Measurements from ENCODE around the gene PDE4D.
A peak's percentile ranks its signal among the peaks of the same experiment; 100 is the strongest.
"Not testable (repeated sequence)": the region's sequence is repeated elsewhere in the genome, so short reads cannot be mapped to it uniquely, and the experiment has no call there.

The PDE4D gene

DNA sequence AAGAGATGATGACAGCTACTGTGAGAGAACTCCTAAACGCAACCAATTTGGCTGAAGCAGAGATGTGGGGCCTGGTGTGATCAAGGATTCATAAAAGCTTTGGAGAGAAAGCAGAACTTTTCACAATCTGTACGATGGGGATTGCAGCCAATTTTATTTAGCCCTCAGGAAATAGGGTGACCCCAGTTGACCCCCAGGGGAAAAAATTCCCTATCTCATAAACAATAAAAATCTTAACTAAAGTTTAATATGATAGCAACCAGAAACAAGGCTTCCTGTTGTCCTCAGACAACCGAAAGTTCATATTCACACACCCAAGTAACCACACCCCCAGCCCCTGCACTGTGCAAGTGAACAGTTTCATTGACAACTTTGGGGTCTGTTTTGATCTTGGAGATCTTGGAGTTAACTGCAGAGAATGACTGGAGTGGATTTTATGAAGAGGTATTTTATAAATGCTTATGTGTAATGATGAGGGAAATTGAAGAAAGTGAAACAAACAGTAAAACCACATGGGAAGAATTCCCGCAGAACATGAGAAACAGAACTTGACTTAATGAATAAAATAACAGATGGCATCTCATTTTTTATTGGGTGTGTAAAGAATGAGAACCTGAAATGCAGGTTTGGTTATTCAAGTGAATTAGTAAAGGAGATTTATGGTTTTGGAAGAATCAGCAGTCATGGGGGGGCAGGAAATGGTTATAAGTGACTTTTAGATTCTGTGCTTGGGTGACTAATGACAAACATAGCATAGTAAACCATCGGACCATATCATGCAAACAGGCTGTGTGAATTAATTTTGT is 94.5 kb downstream of the PDE4D start:
- peak; percentile 82 for DNase-seq

DNA sequence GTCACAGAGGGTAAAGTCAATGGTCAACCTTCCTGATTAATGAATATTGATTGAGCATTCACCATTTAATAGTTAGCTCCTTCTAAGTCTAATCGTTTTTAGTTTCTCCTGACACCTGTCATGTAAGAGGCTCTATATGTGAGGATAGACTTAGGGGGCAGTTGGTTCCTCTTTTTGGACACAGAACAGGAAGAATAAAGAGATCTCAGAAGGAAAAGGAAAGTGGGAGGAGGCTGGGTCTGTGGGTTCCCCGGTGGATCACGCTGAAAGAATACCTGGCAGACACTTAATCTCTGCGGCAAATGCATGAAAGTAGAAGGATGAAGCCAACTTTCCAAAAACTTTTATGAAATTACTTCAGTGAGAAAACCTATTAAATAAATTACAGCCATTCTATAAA is 98.4 kb downstream of the PDE4D start:
- no peak for DNase-seq

DNA sequence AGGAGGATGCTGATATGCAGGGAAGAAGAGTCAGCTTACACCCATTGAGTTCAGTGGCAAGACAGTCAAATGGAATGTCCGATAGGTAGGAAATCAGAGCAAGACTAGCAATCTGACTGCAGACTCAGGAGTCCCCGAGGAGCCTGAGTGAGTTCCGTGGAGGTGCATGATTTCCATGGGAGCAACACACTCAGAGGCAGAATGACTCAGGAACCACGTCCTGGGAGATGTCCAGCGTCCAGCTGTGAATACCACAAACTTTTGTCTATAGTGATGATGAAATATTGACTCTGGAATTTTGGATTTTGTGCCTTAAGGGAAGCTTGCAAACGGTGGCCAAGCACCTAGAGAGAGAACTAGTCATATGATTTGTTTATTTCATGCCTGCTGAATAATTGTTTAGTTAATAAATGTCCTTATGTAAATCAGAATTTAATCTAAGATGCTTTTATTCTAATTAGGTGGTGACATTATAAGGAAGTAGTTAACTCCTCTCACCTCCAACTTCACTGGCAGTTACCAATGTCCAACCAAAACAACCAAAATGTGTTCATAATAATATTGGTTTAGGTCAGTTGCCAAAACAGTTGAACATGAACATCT is 100.4 kb downstream of the PDE4D start:
- no peak for DNase-seq

DNA sequence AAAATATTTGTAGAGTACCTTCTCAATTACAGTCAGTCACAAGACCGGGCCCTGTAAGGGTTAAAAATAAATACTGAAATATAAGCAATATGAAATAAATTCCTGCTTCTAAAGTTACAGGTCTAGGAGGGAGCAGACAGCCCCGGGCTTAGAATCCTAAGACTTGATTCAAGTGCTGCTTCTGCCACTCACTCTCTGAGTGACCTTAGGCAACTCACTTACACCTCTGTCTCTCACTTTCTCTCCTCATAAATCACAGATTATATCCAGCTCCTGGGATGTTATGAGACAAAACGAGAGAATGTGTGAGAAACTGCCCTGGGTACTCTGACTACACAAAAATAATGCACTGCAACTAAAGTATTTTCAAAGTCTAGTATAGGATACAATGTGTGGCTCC is 101.9 kb downstream of the PDE4D start:
- DNase-seq: no peak

DNA sequence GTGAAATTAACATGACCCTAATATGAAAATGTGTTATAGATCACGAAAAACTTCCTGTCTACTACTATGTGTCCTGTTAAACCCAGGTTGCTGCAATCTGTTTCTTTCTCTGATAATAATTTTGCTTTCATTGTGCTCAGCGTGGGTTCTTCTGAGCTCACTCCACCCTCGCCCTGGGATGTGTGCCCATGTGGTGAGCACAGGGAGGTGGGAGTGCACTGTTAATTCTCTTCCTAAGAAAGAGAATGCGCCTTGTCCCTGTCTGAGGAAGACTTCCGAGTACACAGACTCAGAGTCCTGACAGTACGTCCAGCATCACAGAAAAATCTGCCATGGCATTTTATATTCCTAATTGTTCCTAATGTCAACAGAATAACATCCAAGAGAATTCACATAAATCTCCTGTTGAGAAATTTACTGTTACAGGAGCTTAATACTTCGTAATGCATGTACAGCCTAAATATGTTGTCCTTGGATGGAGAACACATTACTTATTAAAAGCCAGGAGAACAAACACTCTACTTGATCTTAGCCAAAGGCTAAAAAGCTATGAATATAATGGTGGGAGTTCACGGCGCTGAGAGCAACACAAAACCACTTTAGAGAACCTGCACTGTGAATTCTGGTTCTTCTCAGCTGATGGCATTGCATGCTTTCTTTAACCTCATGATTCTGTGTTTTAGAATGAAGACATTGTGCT is 102.6 kb downstream of the PDE4D start:
- DNase-seq: no peak

DNA sequence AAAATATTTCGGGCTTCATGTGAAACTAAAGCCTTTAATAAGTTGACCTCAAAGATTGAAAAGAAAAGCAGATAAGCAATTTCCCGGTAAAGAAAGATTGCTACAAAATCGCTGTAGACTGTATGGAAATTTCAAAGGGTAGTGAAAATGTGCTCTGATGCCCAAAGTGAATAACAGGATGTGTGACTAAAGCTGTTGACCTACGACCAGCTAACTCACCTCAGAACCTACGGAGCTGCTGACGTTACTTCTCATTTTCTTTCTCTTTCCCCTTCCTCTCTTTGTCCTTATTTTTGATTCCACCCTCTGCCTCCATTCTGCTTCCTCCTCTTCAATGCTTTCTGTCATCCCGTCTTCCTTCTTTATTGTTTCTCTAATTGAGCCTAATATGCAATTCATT is 103.2 kb downstream of the PDE4D start:
- no peak for DNase-seq

GRCh38 chr5:59789894-59790293 is 103.6 kb downstream of the PDE4D start:
- DNase-seq: no peak

DNA sequence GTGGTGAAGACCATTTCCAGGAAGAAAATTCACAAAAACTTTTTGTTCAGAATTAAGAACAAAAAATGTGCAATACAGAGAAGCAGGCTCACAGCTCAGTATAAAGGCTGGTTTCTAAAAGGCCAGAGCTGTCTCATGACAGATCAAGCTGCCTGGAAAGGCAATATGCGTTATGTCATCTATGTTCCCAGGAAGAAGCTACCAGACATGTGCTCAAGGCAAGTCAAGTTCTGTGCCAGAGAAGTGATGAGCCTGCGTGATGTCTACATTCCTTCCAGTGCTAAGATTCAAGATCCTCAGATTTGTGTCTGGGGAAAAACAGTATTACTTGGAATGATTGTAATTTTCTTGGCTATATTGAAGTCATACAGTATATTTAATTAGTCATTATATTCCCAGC is 104.3 kb downstream of the PDE4D start:
- DNase-seq: no peak

DNA sequence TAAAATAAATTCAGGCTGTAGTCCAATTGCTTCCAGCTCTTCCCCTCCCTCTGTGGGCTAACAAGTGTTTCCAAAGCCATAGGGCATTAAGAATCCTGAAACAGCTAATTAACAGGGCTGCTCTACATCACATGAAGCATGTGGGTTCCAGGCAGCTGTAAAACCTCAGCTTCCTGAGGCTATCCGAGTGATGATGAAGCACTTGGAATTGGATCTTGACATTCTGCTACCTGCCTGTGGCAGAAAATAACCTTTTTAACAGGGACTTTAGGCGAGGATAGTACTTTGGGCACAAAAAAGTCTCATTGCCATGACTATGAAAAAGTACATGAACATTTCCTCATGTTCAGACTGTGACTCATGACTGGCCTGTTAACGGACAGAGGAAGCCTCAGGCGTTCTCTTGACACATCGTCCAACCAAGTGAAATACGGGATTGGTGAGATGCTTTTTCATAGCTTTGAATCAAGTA is 107.2 kb downstream of the PDE4D start:
- DNase-seq: peak; percentile 40

GRCh38 chr5:59785676-59786333 is 107.7 kb downstream of the PDE4D start:
- DNase-seq: no peak

DNA sequence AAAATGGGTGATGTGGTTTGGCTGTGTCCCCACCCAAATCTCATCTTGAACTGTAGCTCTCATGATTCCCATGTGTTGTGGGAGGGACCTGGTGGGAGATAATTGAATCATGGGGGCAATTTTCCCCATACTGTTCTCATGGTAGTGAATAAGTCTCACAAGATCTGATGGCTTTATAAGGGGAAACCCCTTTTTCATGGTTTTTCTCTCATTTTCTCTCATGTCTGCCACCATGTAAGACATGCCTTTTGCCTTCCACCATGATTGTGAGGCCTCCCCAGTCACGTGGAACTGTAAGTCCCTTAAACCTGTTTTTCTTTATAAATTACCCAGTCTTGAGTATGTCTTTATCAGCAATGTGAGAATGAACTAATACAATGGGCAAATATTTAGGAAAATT is 108.8 kb downstream of the PDE4D start:
- DNase-seq: not testable (repeated sequence)

GRCh38 chr5:59783264-59783663 is 110.3 kb downstream of the PDE4D start:
- DNase-seq: no peak

DNA sequence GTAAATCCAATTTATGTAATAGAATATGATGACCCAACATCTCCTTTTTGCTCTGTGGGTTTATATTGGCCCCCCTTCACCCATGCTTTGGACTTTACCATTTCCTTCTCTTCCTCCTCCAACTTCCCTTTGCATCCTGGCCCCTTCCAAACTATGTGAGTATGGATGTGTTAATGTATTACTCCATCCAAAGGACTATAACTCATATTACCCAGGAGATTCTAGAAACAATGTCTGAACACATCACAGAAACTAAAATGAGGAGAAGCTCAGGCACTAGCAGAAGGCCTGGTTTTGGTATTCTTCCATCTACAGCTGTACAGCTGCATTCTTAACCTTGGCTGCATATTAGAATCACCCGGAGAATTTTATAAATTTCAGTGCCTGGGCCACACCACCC is 110.7 kb downstream of the PDE4D start:
- no peak for DNase-seq

GRCh38 chr5:59779453-59779852 is 114.1 kb downstream of the PDE4D start:
- DNase-seq: no peak

DNA sequence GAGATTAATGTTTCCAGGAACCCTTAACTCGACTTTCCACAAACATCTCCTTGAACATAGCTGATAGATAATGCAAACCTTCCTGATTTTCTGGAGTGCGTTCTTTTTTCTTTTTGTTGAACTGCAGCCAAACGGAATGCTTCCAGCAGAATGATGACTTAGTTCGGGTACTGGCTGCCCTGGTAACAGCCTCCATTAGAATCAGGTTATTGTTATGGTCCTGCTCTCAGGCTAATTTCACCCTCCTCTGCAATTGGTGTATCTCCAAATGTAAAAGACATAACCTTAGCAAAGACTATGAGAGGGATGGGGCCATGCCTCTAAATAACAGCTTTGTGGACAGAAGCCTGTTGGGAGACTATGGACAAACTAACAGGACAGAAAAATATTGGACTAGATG is 116.5 kb downstream of the PDE4D start:
- no peak for DNase-seq

DNA sequence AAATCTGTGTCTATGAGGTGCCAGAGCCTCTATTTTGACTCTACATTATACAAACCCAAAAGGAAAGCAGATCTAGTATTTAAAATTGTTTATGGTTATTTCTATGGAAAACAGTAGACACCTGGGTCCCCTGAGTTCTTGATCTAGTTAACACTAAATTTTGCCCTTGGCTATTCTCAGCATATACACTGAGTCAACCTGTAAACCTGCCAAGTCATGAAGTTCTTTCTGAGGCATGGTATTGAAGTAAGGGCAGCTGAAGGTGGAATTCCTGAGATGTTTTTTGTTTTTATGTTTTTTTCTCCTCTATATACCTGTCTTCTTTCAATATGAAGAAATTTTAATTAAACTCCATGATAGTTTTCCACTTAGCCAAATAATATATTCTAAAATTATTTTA is 120.2 kb downstream of the PDE4D start:
- no peak for DNase-seq

- DNase-seq: no peak
Measured at GRCh38 chr5:59772757-59773156, 120.8 kb downstream of the PDE4D start.

DNA sequence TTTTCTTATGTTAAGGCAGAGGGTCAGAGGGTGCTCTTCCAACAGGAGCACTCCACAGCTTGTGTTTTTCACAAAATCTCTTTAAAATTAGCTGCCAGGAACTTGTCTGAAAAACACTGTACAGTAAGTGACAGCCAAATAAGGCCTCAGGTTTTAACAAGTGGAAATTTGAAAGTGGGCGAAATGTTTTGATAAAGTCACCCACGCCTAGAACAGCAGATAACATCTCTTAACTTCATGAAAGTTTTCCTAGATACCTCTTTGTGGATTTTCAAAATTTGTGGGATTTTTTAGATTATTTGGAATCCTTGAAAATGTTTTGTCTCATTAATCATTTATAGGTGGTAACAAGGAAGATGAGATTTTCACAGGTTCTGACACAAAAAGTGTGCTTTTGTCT is 121.3 kb downstream of the PDE4D start:
- no peak for DNase-seq

- DNase-seq: no peak
Measured at GRCh38 chr5:59770953-59771352, 122.6 kb downstream of the PDE4D start.

DNA sequence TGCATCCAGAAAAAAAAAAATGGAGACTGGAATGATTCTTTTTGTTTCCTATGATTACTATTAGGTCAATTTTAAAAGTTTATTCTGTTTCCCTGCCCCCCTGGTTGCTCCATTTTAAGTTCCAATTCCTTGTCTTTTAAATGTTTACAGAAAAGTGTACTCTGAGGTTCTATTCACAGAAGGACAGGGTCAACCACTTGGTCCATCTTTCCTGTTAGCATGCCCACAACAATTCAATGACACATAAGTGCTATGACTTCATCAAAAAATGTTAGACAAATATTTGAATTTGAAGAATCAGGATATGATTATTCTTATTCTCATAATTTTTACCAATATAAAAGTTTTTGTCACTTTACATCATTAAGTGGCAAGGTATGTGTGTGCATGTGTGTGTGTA is 123.7 kb downstream of the PDE4D start:
- no peak for DNase-seq

- no peak for DNase-seq
Measured at GRCh38 chr5:59769041-59769360, 124.5 kb downstream of the PDE4D start.

- peak; percentile 35 for DNase-seq
Measured at GRCh38 chr5:59768152-59769040, 125.1 kb downstream of the PDE4D start.

Data from DMS79 (cell line).